ENCODE results near the gene HIPK2.

The HIPK2 gene

GRCh38 chr7:139715194-139715815 is 62.5 kb downstream of the HIPK2 start:
- Histone ChIP-seq H3K9ac (ENCODE audit: low read depth, low read length) (no peak overlapping the region), H3K79me2 (ENCODE audit: insufficient read depth, low read length) (no peaks in the 10 kb centered on the region), H3K27ac (ENCODE audit: low read length) (no peak overlapping the region), H3K36me3 (ENCODE audit: insufficient read depth, low read length) (peaks cover 19% of the 10 kb centered on the region), H3K4me3 (ENCODE audit: low read depth in 1 of 2, low read length in 2 of 2) (no peak overlapping the region), H3K4me2 (ENCODE audit: insufficient read depth, low read length) (no peak overlapping the region), H4K20me1 (ENCODE audit: insufficient read depth, low read length) (0 out of 2 replicates have a peak, but pooled peaks cover 7% of the 10 kb centered on the region), H3K4me1 (ENCODE audit: insufficient read depth, low read length) (no peaks in the 10 kb centered on the region), H3K9me3 (ENCODE audit: insufficient read depth, low read length, severe bottlenecking) (no peaks in the 10 kb centered on the region), H2AFZ (ENCODE audit: low read depth, low read length) (no peak overlapping the region), H3K27me3 (ENCODE audit: insufficient read depth, low read length, poor library complexity) (no peaks in the 10 kb centered on the region)
- DNase-seq, result no peak
- ATAC-seq (ENCODE audit: insufficient read depth, low read depth), result no peak
- TF ChIP-seq EZH2 (IDR thresholded peaks at IDR 0.05; ENCODE audit: borderline replicate concordance, low read depth, low read length, severe bottlenecking) (no peak), CTCF (IDR thresholded peaks at IDR 0.05; ENCODE audit: borderline replicate concordance, extremely low read depth, low read length, poor library complexity, severe bottlenecking) (no peak)

GRCh38 chr7:139714163-139714901 is 63.5 kb downstream of the HIPK2 start:
- no peak overlapping the region for H3K4me3 ChIP-seq (ENCODE audit: low read depth in 1 of 2, low read length in 2 of 2)
- DNase-seq (no peak), ATAC-seq (ENCODE audit: insufficient read depth, low read depth) (no peak)
- TF ChIP-seq CTCF (IDR thresholded peaks at IDR 0.05; ENCODE audit: borderline replicate concordance, extremely low read depth, low read length, poor library complexity, severe bottlenecking), result no peak
- TF ChIP-seq EZH2 (IDR thresholded peaks at IDR 0.05; ENCODE audit: borderline replicate concordance, low read depth, low read length, severe bottlenecking), result no peak
- no peaks in the 10 kb centered on the region for H3K79me2 ChIP-seq (ENCODE audit: insufficient read depth, low read length)
- no peak overlapping the region for H2AFZ ChIP-seq (ENCODE audit: low read depth, low read length)
- no peaks in the 10 kb centered on the region for H3K27me3 ChIP-seq (ENCODE audit: insufficient read depth, low read length, poor library complexity)
- H3K27ac ChIP-seq (ENCODE audit: low read length), result no peak overlapping the region
- H4K20me1 ChIP-seq (ENCODE audit: insufficient read depth, low read length), result 0 out of 2 replicates have a peak, but pooled peaks cover 3% of the 10 kb centered on the region
- no peak overlapping the region for H3K4me2 ChIP-seq (ENCODE audit: insufficient read depth, low read length)
- peaks cover 19% of the 10 kb centered on the region for H3K36me3 ChIP-seq (ENCODE audit: insufficient read depth, low read length)
- no peaks in the 10 kb centered on the region for H3K9me3 ChIP-seq (ENCODE audit: insufficient read depth, low read length, severe bottlenecking)
- H3K4me1 ChIP-seq (ENCODE audit: insufficient read depth, low read length), result no peaks in the 10 kb centered on the region
- H3K9ac ChIP-seq (ENCODE audit: low read depth, low read length), result no peak overlapping the region

- no peak for TF ChIP-seq EZH2 (IDR thresholded peaks at IDR 0.05; ENCODE audit: borderline replicate concordance, low read depth, low read length, severe bottlenecking)
- TF ChIP-seq CTCF (IDR thresholded peaks at IDR 0.05; ENCODE audit: borderline replicate concordance, extremely low read depth, low read length, poor library complexity, severe bottlenecking), result no peak
- Histone ChIP-seq H2AFZ (ENCODE audit: low read depth, low read length) (no peak overlapping the region), H3K79me2 (ENCODE audit: insufficient read depth, low read length) (no peaks in the 10 kb centered on the region), H3K4me1 (ENCODE audit: insufficient read depth, low read length) (no peaks in the 10 kb centered on the region), H4K20me1 (ENCODE audit: insufficient read depth, low read length) (0 out of 2 replicates have a peak, but pooled peaks cover 3% of the 10 kb centered on the region), H3K27ac (ENCODE audit: low read length) (no peak overlapping the region), H3K27me3 (ENCODE audit: insufficient read depth, low read length, poor library complexity) (no peaks in the 10 kb centered on the region), H3K9ac (ENCODE audit: low read depth, low read length) (no peak overlapping the region), H3K4me3 (ENCODE audit: low read depth in 1 of 2, low read length in 2 of 2) (no peak overlapping the region), H3K36me3 (ENCODE audit: insufficient read depth, low read length) (peaks cover 19% of the 10 kb centered on the region), H3K4me2 (ENCODE audit: insufficient read depth, low read length) (no peak overlapping the region), H3K9me3 (ENCODE audit: insufficient read depth, low read length, severe bottlenecking) (no peaks in the 10 kb centered on the region)
- DNase-seq (no peak), ATAC-seq (ENCODE audit: insufficient read depth, low read depth) (no peak)
Observed at GRCh38 chr7:139713526-139714162, 64.2 kb downstream of the HIPK2 start.

Data from DND-41 (cell line).